Measurements from ENCODE around the gene SFR1.

DNA sequence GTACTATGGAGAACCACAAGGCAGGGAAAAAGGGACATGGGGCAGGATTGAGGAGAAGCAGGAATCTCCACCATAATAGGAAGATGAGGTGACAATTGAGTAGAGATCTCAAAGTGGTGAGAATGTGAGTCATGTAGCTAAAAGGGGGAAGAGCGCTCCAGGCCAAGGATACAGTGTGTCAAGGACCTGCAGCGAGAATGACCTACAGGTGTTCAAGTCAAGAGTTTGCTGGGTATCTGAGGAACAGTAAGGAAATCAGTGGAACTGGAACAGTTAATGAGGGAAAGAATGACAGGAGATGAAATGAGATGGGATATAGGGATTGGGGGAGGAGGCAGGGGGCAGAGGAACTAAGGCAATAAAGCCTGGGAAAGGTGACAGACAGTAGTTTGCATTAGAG is 33.6 kb downstream of the SFR1 start:
- TF ChIP-seq, protein P1, sequence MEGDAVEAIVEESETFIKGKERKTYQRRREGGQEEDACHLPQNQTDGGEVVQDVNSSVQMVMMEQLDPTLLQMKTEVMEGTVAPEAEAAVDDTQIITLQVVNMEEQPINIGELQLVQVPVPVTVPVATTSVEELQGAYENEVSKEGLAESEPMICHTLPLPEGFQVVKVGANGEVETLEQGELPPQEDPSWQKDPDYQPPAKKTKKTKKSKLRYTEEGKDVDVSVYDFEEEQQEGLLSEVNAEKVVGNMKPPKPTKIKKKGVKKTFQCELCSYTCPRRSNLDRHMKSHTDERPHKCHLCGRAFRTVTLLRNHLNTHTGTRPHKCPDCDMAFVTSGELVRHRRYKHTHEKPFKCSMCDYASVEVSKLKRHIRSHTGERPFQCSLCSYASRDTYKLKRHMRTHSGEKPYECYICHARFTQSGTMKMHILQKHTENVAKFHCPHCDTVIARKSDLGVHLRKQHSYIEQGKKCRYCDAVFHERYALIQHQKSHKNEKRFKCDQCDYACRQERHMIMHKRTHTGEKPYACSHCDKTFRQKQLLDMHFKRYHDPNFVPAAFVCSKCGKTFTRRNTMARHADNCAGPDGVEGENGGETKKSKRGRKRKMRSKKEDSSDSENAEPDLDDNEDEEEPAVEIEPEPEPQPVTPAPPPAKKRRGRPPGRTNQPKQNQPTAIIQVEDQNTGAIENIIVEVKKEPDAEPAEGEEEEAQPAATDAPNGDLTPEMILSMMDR (IDR thresholded peaks at IDR 0.05): no peak
- TF ChIP-seq POLR2A (IDR thresholded peaks at IDR 0.05): no peak
